ENCODE measurements around the gene GUCA1A. TPM values are rescaled to one million over a fixed set of nuclear protein-coding genes. Genes with fewer than 3 reads are reported as not detected.

Gene GUCA1A
- total RNA-seq, 1 experiment from 2014 or later, result not detected

GRCh38 chr6:42225029-42225339, 51.8 kb downstream of the GUCA1A start (continued):
- no peak for TF ChIP-seq EZH2phosphoT487 (IDR thresholded peaks at IDR 0.05; ENCODE audit: borderline replicate concordance)
- TF ChIP-seq EZH2 (IDR thresholded peaks at IDR 0.05), result no peak
- TF ChIP-seq REST (IDR thresholded peaks at IDR 0.05; ENCODE audit: low read depth), result no peak

- peak overlapping the region; percentile 78 for H3K4me2 ChIP-seq (ENCODE audit: low read length)
- H3K4me1 ChIP-seq (ENCODE audit: control insufficient read depth in 1 of 2, insufficient read depth in 2 of 2, low read length in 2 of 2), result peaks cover 47 to 89% of the 10 kb centered on the region in 2 experiments
- H3K9me2 ChIP-seq (ENCODE audit: insufficient read depth), result no peaks in the 10 kb centered on the region
- H4K20me1 ChIP-seq (ENCODE audit: insufficient read depth), result no peaks in the 10 kb centered on the region
- H3K27me3 ChIP-seq (ENCODE audit: insufficient read depth, low read length), result no peaks in the 10 kb centered on the region
- H3K79me2 ChIP-seq (ENCODE audit: insufficient read depth, low read length), result no peaks in the 10 kb centered on the region
- ATAC-seq, result no peak
- no peak overlapping the region for H2AFZ ChIP-seq (ENCODE audit: low read depth, low read length, poor library complexity, severe bottlenecking)
- intact Hi-C loops (cut with micrococcal nuclease), result loop anchor here (10.0 kb wide), 2 partner anchors 319 to 649 kb away; partner anchors contain the start of gene RPL7L1
- peak overlapping the region; percentile 84; the same call in 1 of the 2 replicates for H3K27ac ChIP-seq (ENCODE audit: low read depth, low read length)
- BruUV-seq (replicated peaks), result no TSS peak
- RAD21 ChIA-PET (ENCODE audit: low non-redundant PET in 1 of 2, low total read pairs in 2 of 2, uncharacterized antibody in 2 of 2, unreplicated experiment in 2 of 2), result interaction anchor here (0.6 to 1.0 kb wide), 2 partner anchors 226 to 424 kb away, joined by 4 read pairs; partner anchors contain the start of gene TRERF1 (in 1 of the 2)
- DNase-seq (ENCODE audit: low read depth, low spot score), result no peak
- peak overlapping the region in 1 of 2 experiments; percentile 48; a peak in 1 of 4 replicates for H3K4me3 ChIP-seq (replicated peaks in 1 of 2; ENCODE audit: low read depth in 1 of 2, low read length in 2 of 2)
- TF ChIP-seq JUND (IDR thresholded peaks at IDR 0.05) (no peak), EZH2 (IDR thresholded peaks at IDR 0.05) (no peak), ATF3 (IDR thresholded peaks at IDR 0.05) (no peak), POLR2AphosphoS5 (IDR thresholded peaks at IDR 0.05; ENCODE audit: low read depth, low read length) (no peak), SRF (IDR thresholded peaks at IDR 0.05; ENCODE audit: low read depth) (no peak), TCF7L2 (IDR thresholded peaks at IDR 0.05; ENCODE audit: borderline replicate concordance, extremely low read depth, insufficient read depth, insufficient read length) (no peak), CEBPB (IDR thresholded peaks at IDR 0.05; ENCODE audit: low read depth) (no peak)
- POLR2A ChIA-PET, result interaction anchor here (1.8 kb wide), 2 partner anchors 280 to 322 kb away, joined by 5 to 12 read pairs; no protein-coding TSS in a partner anchor
- no peaks in the 10 kb centered on the region for H3K9me3 ChIP-seq (ENCODE audit: control insufficient read depth in 1 of 2, insufficient read depth in 1 of 2, low read depth in 1 of 2, low read length in 2 of 2)
- CTCF ChIA-PET, result interaction anchor here (0.8 to 3.0 kb wide), 6 partner anchors 10 to 438 kb away, joined by 3 to 13 read pairs (median 6); partner anchors contain the start of genes TAF8, TOMM6 and TRERF1
- H3K36me3 ChIP-seq (ENCODE audit: control insufficient read depth in 1 of 2, insufficient read depth in 2 of 2, low read length in 2 of 2), result no peaks in the 10 kb centered on the region
- H3K9ac ChIP-seq (ENCODE audit: low read length), result peak overlapping the region; percentile 59
These were observed 52.3 kb downstream of the GUCA1A start for GRCh38 chr6:42225419-42225818.
